CD4-positive, alpha-beta T cell treated with Interleukin-6 at 100 ng/mL for 8 hours (primary cell): ENCODE data around the gene IFITM2.

Experiments used
- DNase-seq: peaks from one replicate; pipeline ENCODE4 v3.0.0-alpha.2; 2020; ENCODE audit warnings: mixed read lengths, low spot score

Gene IFITM2

GRCh38 chr11:293271-293851 is 14.3 kb upstream of the IFITM2 start:
- DNase-seq = no peak

- DNase-seq = no peak
Observed at GRCh38 chr11:293852-294661, 13.6 kb upstream of the IFITM2 start.

DNA sequence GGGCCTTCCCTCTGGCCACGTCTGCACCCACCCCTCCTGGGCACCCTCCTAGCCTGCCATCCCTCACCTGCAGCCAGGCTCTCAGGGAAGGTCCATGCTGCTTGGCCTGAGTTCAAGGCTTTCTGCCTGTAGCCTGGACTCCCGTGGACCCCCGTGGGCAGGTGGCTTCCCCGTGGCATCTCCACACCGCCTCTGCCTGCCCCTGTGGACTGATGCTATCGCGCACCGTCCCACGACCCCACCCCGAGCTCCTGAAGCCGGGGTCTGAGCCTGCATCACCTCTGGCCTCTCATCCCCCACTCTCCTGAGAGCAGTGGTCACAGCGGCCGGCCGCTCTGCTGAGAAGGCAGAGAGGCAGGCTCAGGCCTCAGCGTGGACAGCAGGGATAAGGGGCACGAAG is 12.8 kb upstream of the IFITM2 start:
- DNase-seq = no peak

DNA sequence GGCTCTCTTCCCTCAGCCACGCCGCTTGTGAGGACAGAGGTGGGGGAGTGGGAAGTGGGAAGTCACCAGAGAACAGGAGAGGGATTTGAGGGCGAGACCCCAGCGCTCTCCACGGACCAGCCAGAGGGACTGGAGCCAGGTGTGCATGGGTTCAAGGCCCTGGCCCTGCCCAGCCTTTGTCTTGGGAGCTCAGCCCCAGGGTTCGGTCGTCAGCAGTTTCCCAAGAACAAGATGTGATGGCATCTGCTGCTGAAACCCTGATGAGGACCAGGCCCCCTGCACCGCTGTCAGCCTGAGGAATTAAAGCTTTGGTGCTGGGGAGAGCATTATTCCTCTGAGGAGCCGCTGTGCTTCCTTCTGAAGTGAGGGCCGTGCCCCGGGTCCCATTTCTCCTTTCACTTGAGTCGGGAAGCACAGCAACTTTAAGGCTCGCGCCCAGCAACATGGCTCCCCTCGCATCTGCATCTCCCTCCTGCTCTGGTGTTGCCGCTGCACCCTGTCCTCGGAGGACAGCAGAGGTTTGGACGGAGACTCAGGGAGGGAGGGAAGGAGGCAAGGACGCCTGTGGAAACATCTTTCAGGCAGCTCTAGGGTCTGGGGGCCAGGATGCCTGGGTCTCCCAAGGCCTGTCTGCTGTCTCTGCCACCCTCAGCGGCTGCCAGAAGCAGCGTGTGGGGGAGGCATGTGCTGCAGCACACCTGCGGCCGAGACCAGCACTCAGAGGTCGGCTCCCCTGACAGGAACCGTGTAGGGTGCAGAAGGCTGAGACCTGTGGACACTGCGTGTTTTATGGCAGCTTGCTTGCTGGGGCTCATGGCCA is 12.1 kb upstream of the IFITM2 start:
- DNase-seq = no peak

GRCh38 chr11:296171-297050 is 11.2 kb upstream of the IFITM2 start:
- no peak for DNase-seq

DNA sequence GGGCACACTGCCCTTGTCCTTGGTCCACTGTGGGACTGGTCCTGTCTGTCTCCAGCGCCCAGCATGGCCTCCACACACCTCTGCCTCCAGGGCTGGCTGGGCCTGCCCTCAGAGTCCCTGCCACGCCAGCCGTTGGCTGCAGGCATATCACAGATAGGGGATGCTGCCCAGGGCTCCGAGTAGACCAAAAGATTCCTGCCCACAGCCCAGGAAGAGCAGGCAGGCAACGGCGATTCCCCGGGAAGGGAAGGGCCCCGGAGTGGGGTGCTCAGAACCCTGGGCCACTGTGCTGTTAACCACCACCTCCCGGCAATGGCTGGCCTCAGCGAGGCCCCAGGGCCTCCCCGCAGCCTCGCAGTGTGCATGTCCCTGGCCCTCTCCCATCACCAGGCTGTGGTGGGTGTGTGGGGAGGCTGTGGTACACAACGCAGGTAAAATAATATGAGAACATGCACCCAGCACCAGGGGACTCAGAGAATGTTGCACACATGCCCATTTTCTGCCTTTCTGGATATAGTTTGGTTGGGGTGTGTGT is 10.5 kb upstream of the IFITM2 start:
- DNase-seq = no peak

GRCh38 chr11:297586-298405 is 9.8 kb upstream of the IFITM2 start:
- no peak for DNase-seq

DNA sequence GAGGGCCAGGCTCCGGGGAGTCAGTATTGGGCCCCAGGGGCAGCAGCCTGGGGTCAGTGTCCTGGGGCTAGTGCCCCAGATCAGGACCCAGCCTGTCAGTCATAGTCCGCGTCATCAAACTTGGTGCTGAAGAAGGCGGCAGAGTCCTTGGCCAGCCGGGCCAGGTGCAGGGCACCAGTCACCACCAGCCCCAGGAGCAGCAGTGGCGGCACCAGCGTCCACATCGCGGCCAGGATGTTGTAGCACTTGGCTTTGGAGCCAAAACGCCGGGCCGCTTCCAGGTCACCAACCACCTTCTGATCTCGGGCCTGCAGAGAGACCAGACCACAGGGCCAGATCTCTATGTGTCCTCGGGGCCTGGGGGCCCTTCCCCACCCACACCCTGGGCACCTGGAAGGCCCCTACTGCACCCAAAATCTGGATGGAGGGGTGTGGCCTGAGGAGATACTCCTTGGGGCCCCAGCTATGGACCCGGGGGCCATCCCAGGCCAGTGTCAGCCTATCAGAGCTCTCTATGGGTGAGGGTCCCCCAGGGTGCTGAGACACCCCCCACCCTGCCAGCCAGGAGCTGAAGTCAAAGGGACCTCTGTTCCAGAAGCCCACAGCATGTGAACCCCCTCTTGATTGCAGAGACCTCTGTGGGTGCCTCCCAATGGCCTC is 9.1 kb upstream of the IFITM2 start:
- no peak for DNase-seq

DNA sequence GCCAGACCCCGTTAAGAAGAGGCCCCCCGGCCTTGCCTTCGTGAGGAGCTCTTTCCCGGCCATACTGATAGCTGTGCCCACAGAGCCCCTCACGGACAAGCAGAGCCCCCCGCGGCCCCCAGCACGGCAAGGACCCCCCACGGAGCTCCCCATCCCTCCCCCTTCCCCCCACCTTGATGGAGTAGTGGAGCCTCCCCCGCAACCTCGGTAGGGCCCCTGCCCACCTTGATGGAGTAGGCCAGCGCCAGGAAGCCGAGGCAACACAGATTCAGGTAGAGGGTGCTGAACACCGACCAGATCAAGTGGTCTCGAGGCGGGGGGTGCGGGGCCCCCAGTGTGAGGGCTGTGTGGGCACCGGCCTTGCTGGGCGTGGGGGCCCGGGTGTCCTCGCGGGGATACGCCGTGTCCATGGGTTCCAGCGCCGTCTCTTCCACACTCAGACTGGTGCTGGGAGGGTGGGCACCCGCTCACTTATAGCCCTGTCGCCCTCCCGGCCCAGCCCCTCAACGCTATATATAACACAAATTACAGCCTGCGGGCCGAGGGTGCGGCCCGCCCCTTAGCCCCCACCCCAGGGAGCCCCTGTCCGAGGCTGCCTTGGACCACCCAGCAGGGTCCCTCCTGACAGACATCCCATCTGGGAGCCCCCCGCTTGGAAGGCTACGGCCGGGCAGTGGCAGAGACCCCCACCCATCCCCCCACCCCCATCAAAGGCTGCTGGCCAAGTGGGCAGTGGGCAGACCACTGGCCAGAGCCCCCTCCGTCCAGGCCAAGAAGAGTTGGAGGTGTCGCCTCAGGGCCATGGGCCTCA is 8.3 kb upstream of the IFITM2 start, which contains the start of gene IFITM5:
Gene IFITM5 (minus strand): TSS at position 446 of the 811 bp plus-strand sequence. CDS start 36 bp downstream, at position 410.
- DNase-seq = no peak

DNA sequence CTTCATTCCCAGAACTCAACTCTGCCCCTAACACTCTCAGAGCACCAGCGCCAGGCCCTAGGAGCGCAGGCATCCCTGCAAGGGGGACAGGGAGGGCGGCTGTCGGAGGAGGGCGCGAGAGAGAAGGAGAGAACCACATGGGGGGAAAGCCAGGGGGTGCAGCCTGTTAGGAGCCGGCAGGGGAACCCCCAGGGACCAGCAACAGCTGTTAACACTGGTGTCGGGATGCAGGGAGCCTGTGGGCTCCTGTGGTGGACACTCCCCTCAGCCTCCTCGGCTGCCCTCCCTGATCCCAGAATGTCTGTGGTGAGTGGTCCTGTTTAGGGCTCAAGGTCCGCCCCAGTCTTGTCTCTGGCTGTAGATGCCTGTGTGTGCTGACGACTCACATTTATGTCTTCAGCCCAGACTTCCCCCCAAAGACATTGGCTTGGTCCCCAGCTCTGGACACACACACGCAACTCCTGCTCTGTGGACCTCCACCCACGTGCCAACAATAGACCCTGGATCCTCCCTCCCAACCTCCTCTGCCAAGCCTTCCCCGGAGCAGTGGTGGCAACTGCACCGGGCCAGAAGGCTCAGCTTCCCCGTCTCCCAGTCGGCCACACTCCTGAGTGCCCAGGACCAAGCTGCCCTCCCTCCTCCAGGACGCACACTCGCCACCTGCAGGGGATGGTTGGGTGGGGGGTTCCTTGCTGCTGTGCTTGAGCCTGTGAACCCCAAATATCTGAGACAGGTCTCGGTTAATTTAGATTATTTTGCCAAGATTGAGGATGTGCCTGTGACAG is 7.5 kb upstream of the IFITM2 start:
- no peak for DNase-seq

DNA sequence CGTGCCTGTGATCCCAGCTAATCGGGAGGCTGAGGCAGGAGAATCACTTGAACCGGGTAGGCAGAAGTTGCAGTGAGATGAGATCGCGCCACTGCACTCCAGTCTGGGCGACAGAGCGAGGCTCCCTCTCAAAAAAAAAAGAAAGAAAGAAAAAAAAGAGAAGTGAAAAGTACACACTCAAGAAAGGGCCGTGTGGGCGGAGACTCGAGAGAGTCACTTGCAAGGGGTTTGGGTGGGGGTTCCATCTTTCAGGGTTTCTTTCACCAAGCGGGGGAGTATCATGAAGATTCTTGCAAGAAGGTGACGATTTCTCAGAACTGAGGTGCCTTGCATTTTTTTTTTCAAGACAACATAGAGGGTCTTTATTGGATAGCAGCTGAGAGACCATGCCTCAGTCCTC is 4.3 kb upstream of the IFITM2 start:
- DNase-seq = no peak

DNA sequence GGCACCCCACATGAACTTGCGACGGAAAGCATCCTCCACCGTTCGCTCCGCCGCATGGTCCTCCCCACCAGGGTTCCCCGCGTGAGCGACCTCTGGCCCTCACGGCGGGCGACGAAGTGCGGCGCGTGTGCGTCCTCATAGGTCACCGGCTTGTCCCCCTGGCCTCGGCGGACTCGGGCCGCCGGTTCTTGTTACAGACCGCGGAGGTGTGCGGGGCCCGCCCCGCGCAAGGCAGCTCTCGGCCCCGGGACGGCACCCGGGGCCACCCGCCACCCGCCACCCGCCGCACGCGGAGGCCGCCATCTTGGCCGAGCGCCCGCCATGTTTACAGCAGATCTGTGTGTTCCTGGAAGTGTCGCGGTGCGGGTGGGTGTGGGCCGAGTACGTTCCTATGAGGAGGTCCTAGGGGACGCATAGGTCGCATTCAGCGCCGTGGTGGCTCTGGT is 3.5 kb upstream of the IFITM2 start:
- DNase-seq = no peak

DNA sequence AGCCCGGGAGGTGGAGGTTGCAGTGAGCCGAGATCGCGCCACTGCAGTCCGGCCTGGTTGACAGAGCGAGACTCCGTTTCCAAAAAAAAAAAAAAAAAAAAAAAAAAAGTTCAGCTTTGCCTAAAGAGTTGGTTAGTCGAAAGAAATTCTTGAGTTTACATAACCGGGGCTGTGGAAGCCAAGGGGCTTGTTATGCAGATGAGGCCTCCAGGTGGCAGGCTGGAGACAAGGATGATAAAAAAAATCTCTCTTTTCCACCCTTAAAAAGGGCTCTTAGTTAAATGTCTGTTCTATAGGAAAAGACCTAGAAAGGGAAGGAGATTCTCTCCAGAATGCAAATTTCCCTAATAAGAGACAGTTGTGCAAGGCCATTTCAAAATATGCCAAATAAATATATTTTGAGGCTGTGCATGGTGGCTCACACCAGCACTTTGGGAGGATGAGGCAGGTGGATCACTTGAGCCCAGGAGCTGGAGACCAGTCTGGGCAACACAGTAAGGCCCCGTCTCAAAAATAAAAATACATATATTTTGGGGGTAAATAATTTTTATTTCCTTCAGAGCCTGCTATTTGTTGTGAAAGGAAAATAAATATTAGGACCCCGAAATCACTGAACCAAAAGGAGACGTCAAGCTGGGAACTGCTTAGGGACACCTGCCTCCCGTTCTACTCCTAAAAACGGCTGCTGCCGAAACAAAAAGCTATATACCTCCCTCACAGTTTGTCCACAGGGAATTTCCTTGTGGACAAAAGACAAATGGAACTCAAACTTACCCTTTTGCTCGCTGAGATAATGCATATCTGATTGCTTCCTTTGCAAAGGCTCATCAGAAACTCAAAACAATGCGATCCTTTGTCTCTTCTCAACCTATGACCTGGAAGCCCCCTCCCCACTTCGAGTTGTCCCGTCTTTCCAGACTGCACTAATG is 2.4 kb upstream of the IFITM2 start:
- peak; percentile 72 for DNase-seq

DNA sequence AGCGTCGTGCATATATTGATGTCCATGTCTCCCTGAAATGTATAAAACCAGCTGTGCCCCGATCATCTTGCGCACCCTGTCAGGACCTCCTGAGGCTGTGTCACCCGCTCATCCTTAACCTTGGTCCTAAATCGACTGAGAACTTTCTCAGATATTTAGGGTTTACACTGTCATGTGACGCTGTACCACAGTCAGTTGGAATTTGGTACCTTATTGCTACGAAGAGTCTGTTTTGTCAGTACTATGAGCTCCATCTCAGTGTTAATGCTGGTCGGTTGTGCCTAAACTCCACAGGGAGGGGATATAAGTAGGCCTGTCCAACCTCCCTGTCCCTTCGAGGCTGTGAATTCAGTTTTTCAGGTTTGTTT is 1.8 kb upstream of the IFITM2 start:
- DNase-seq = no peak

- no peak for DNase-seq
Observed at GRCh38 chr11:306645-307371, 808 bp upstream of the IFITM2 start.
